Vagina (tissue), 2 donors: ENCODE measurements around the gene PDE4D. TPM values are rescaled to one million over a fixed set of nuclear protein-coding genes. Genes with fewer than 3 reads are reported as not detected.

Source experiments
- DNase-seq, 2 donors: peaks; one replicate each; pipeline ENCODE4 v3.0.0-alpha.2; 2017; ENCODE audit errors: extremely low spot score in 2 of 2
- H3K27ac ChIP-seq: fragments of 200-600 bp; sonication (generic); one replicate; pipeline ENCODE4 v1.5.1; 2019
- H3K27me3 ChIP-seq: fragments of 200-600 bp; sonication (generic); one replicate; pipeline ENCODE4 v1.5.1; 2019
- H3K36me3 ChIP-seq, 2 donors: fragments of 200-600 bp; sonication (generic); one replicate each; pipeline ENCODE4 v1.5.1; 2017 to 2019
- H3K4me1 ChIP-seq: fragments of 200-600 bp; sonication (generic); one replicate; pipeline ENCODE4 v1.5.1; 2019
- H3K4me3 ChIP-seq, 2 donors: fragments of 200-600 bp; sonication (generic); 1 replicate in 1 of 2; 2 replicates in 1 of 2; pipeline ENCODE4 v1.5.1; 2016 to 2019
- H3K9me3 ChIP-seq: fragments of 200-600 bp; sonication (generic); one replicate; pipeline ENCODE4 v1.5.1; 2019
- POLR2A ChIP-seq, 2 donors: fragments of 450-650 bp; IDR thresholded peaks; one replicate each; pipeline ENCODE4 v1.6.1; 2017; ENCODE audit warnings: antibody characterized with exemption in 2 of 2, mild to moderate bottlenecking in 2 of 2, moderate library complexity in 2 of 2
- POLR2AphosphoS5 ChIP-seq, 2 donors: sonication (generic); formaldehyde crosslinking; IDR thresholded peaks; one replicate each; pipeline ENCODE4 v1.9.0; 2017; ENCODE audit warnings: antibody characterized with exemption in 2 of 2, mild to moderate bottlenecking in 2 of 2, low read depth in 1 of 2; ENCODE audit not compliant: insufficient read depth in 1 of 2
- intact Hi-C: fragments of 100-400 bp; cut with DNase I; formaldehyde crosslinking; loops from one replicate; pipeline ENCODE4 v1.15.1; 2023
- total RNA-seq: library from RNA; depleted of rRNA; stranded (reverse); fragments of >200 nt; gene quantifications from one replicate; pipeline ENCODE4 v1.2.3, GENCODE V29; 2016
- TF ChIP-seq, protein P1 (sequence below), 3 experiments: fragments of 450-650 bp in 2 of 3; fragments of 200-600 bp in 1 of 3; sonication (generic) in 1 of 3; IDR thresholded peaks; one replicate each; pipeline ENCODE4 v1.5.1; 2017 to 2019; ENCODE audit warnings: antibody characterized with exemption in 3 of 3, mild to moderate bottlenecking in 2 of 3, moderate library complexity in 2 of 3

PDE4D gene
- total RNA-seq, 1 donor from 2014 or later, result 86.9 TPM

DNA sequence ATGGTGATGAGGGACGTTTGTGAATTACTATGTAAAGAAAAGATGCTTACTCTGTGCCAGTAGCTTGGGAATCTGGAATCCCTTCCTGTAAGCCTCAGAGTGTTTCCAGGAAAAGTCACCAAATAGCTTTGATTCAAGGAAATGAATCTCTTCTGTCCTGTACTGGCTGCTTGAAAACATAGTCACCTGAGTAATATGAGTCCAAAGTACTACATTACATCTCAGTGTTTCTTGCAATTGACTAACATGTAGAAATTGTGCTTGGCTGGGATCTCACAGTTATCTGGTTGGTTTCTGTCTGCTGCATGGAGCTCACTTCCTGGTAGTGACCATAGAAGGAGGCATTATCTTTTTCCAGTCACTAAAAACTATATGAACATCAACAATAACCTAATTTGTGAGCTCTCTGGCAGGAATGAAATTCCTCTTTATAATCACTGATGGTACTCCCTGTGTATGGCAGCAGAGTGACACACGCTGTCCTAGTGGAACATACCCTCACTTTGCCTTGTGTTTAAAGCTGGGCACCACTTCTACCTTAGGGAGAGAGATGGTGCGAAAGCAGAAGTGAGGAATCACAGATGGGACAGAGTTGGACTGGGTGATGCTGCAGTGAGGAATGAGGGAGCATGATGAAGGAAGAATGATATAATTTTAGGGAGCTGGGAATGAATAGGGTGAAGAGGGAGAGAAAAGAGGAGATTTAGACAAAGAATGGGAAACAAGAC lies 742.2 kb downstream of the PDE4D start:
- TF ChIP-seq POLR2A (IDR thresholded peaks at IDR 0.05) (no peak), POLR2AphosphoS5 (IDR thresholded peaks at IDR 0.05; ENCODE audit: insufficient read depth in 1 of 2, low read depth in 1 of 2) (no peak)
- TF ChIP-seq, protein P1, sequence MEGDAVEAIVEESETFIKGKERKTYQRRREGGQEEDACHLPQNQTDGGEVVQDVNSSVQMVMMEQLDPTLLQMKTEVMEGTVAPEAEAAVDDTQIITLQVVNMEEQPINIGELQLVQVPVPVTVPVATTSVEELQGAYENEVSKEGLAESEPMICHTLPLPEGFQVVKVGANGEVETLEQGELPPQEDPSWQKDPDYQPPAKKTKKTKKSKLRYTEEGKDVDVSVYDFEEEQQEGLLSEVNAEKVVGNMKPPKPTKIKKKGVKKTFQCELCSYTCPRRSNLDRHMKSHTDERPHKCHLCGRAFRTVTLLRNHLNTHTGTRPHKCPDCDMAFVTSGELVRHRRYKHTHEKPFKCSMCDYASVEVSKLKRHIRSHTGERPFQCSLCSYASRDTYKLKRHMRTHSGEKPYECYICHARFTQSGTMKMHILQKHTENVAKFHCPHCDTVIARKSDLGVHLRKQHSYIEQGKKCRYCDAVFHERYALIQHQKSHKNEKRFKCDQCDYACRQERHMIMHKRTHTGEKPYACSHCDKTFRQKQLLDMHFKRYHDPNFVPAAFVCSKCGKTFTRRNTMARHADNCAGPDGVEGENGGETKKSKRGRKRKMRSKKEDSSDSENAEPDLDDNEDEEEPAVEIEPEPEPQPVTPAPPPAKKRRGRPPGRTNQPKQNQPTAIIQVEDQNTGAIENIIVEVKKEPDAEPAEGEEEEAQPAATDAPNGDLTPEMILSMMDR (IDR thresholded peaks at IDR 0.05), result no peak

DNA sequence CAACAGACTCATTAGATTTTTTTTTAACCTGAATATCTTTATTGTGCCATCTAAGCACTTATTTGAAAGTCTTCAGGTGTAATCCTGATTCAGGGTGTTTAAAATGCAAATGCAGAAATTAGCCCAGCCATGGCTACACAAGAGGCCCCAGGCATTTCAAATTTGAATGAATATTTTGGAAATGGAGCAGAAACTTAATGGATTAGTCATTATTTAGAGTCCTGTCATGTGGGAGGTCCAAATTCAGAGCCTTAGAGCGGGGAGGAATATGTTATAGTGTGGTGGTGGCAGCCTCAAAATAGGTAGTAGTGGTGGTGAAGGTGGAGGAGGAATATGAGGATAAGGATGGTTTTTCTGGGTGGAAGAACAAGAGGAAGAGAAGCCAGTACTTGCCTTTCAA lies 743.7 kb downstream of the PDE4D start:
- no peak overlapping the region for H3K4me3 ChIP-seq
- TF ChIP-seq POLR2AphosphoS5 (IDR thresholded peaks at IDR 0.05; ENCODE audit: insufficient read depth in 1 of 2, low read depth in 1 of 2) (no peak), POLR2A (IDR thresholded peaks at IDR 0.05) (no peak)
- TF ChIP-seq, protein P1 (IDR thresholded peaks at IDR 0.05), result no peak
- no peak overlapping the region for H3K27ac ChIP-seq
- DNase-seq, result no peak
- no peaks in the 10 kb centered on the region for H3K27me3 ChIP-seq
- H3K4me1 ChIP-seq, result no peaks in the 10 kb centered on the region
- H3K9me3 ChIP-seq, result no peaks in the 10 kb centered on the region
- no peaks in the 10 kb centered on the region for H3K36me3 ChIP-seq
- intact Hi-C loops, result no loop called here

More for the DNA sequence above, 742.2 kb downstream of the PDE4D start:
- Histone ChIP-seq H3K4me1 (no peaks in the 10 kb centered on the region), H3K4me3 (no peak overlapping the region), H3K9me3 (no peaks in the 10 kb centered on the region), H3K36me3 (no peaks in the 10 kb centered on the region), H3K27ac (no peak overlapping the region), H3K27me3 (no peaks in the 10 kb centered on the region)
- intact Hi-C loops, result no loop called here
- no peak for DNase-seq

DNA sequence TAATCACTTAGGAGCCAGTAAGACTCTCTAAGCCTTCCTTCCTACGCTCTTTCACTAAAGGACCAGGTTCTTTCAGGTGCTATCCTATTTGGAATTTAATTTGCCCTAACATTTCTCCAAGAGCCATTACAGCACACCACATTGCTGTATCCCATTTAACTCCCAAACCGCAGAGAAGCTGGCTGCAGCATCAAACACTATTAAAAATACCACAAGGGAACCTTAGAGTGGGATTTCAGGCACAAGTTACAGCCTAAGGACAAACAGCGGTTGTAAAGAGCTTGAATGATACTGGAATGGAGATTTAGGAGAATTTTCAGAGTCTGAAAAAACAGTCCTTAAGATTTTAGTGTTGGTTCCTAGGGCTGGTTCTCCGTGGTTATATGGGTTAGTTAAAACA lies 744.3 kb downstream of the PDE4D start:
- Histone ChIP-seq H3K27ac (no peak overlapping the region), H3K4me3 (no peak overlapping the region), H3K4me1 (no peaks in the 10 kb centered on the region), H3K27me3 (no peaks in the 10 kb centered on the region), H3K36me3 (no peaks in the 10 kb centered on the region), H3K9me3 (no peaks in the 10 kb centered on the region)
- TF ChIP-seq POLR2A (IDR thresholded peaks at IDR 0.05) (no peak), POLR2AphosphoS5 (IDR thresholded peaks at IDR 0.05; ENCODE audit: insufficient read depth in 1 of 2, low read depth in 1 of 2) (no peak)
- TF ChIP-seq, protein P1 (IDR thresholded peaks at IDR 0.05), result no peak
- intact Hi-C loops, result no loop called here
- DNase-seq, result no peak

DNA sequence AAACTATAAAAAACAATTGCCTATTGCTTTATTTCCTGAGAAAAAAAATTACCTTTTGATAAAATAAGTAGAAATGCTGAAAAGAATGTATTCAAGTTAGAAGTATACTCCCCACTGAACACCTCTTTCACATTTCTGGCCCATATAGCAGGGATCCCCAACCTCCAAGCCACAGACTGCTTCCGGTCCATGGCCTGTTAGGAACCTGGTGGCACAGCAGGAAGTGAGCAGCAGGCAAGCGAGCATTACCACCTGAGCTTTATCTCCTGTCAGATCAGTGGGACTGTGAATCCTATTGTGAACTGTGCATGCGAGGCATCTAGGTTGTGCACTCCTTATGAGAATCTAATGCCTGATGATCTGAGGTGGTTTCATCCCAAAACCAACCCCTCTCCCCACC lies 746.8 kb downstream of the PDE4D start:
- Histone ChIP-seq H3K36me3 (no peaks in the 10 kb centered on the region), H3K4me3 (no peak overlapping the region), H3K9me3 (no peaks in the 10 kb centered on the region), H3K27me3 (no peaks in the 10 kb centered on the region), H3K27ac (no peak overlapping the region), H3K4me1 (no peaks in the 10 kb centered on the region)
- no peak for DNase-seq
- intact Hi-C loops, result no loop called here
- TF ChIP-seq, protein P1 (IDR thresholded peaks at IDR 0.05), result no peak
- no peak for TF ChIP-seq POLR2A (IDR thresholded peaks at IDR 0.05)
- no peak for TF ChIP-seq POLR2AphosphoS5 (IDR thresholded peaks at IDR 0.05; ENCODE audit: insufficient read depth in 1 of 2, low read depth in 1 of 2)

DNA sequence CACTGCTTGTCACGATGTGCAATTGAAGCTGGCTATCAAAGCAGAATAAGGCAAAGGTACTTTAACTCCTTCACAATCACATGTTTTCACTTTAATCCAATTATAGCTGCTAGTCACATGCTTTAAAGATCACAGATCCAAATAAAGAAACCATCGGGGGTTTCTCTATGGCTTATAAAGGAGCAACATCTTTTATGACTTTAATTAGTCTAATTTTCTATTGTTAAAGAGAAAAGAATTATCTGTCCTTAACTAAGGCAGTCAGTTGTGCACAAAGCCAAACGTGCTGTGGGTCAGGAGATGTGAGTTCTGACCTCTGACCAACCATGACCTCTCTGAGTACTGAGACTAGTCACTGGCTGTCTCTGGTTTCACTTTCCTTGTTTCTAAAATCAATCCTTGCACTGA lies 749.6 kb downstream of the PDE4D start:
- intact Hi-C loops, result no loop called here
- TF ChIP-seq POLR2AphosphoS5 (IDR thresholded peaks at IDR 0.05; ENCODE audit: insufficient read depth in 1 of 2, low read depth in 1 of 2), result no peak
- TF ChIP-seq, protein P1 (IDR thresholded peaks at IDR 0.05), result no peak
- no peak for TF ChIP-seq POLR2A (IDR thresholded peaks at IDR 0.05)

More for the DNA sequence above, 749.6 kb downstream of the PDE4D start:
- H3K4me3 ChIP-seq, result no peak overlapping the region
- no peak for DNase-seq
- no peaks in the 10 kb centered on the region for H3K27me3 ChIP-seq
- H3K4me1 ChIP-seq, result no peaks in the 10 kb centered on the region
- H3K27ac ChIP-seq, result no peak overlapping the region
- no peaks in the 10 kb centered on the region for H3K9me3 ChIP-seq
- H3K36me3 ChIP-seq, result no peaks in the 10 kb centered on the region
